H1 (cell line): ENCODE measurements around the gene UCN3. TPM values are rescaled to one million over a fixed set of nuclear protein-coding genes. Genes with fewer than 3 reads are reported as not detected.

Source experiments
- BRCA1 ChIP-seq: IDR thresholded peaks from 2 replicates; pipeline ENCODE4 v1.6.1; 2012; ENCODE audit warnings: low read depth, low read length, improper control_type of control experiment
- CBX8 ChIP-seq: fragments of 300-800, 300-1000 bp; sonication (generic); IDR thresholded peaks from 2 replicates; pipeline ENCODE4 v1.7.1; 2016; ENCODE audit warnings: low read depth, low read length, borderline replicate concordance
- GABPA ChIP-seq: IDR thresholded peaks from 2 replicates; pipeline ENCODE4 v1.6.1; 2011; ENCODE audit warnings: mild to moderate bottlenecking, low read length, moderate library complexity, borderline replicate concordance; ENCODE audit not compliant: insufficient read depth
- KDM4A ChIP-seq: IDR thresholded peaks from one replicate; pipeline ENCODE4 v1.7.1; 2012; ENCODE audit warnings: low read depth, mild to moderate bottlenecking, moderate library complexity, low read length, inconsistent platforms; ENCODE audit not compliant: severe bottlenecking
- RAD21 ChIP-seq, 2 experiments: IDR thresholded peaks in 1 of 2; conservative IDR thresholded peaks in 1 of 2; 2 replicates each; pipeline ENCODE4 v1.6.1; 2011; ENCODE audit warnings: low read depth in 2 of 2, low read length in 2 of 2, improper control_type of control experiment in 1 of 2, inconsistent platforms in 1 of 2, mild to moderate bottlenecking in 1 of 2, moderate library complexity in 1 of 2
- SAP30 ChIP-seq: fragments of 300-600 bp; sonication (generic); IDR thresholded peaks from 2 replicates; pipeline ENCODE4 v1.7.1; 2012; ENCODE audit warnings: low read length, moderate library complexity, mild to moderate bottlenecking, inconsistent platforms; ENCODE audit not compliant: insufficient read depth, insufficient replicate concordance
- SIRT6 ChIP-seq: IDR thresholded peaks from one replicate; pipeline ENCODE4 v1.7.1; 2012; ENCODE audit warnings: low read length, inconsistent platforms
- TEAD4 ChIP-seq: IDR thresholded peaks from 2 replicates; pipeline ENCODE4 v1.6.1; 2012; ENCODE audit warnings: low read depth, low read length, inconsistent platforms, mixed read lengths
- polyA plus RNA-seq, 7 experiments: library from polyadenylated mRNA; depleted of rRNA in 3 of 7; stranded (reverse) in 5 of 7; unstranded in 2 of 7; fragments of >200 nt in 5 of 7; fragments of 200-250 nt in 2 of 7; gene quantifications; 1 replicate in 5 of 7; 2 replicates in 1 of 7; 4 replicates in 1 of 7; pipeline versions ENCODE4 v1.2.1 to v1.2.3, GENCODE V29; 2011 to 2013; ENCODE audit warnings: missing spikeins in 2 of 7, mixed read lengths in 2 of 7
- total RNA-seq: library from RNA; stranded (reverse); fragmentation: NEBNext Ultra II Directional; extraction: Animal tissue kit (Norgen Biotek cat#: 25700); gene quantifications from 2 replicates; pipeline ENCODE4 v1.2.1, GENCODE V29; 2021
- TF ChIP-seq, protein P1 (sequence below), 3 experiments: IDR thresholded peaks; 1 replicate in 2 of 3; 2 replicates in 1 of 3; pipeline versions ENCODE4 v1.5.1 to v1.6.1; 2011; ENCODE audit warnings: low read length in 3 of 3, mild to moderate bottlenecking in 3 of 3, inconsistent platforms in 2 of 3, low read depth in 1 of 3, moderate library complexity in 1 of 3; ENCODE audit not compliant: insufficient read depth in 1 of 3; ENCODE audit errors: control extremely low read depth in 1 of 3

UCN3 gene
- total and polyA plus RNA-seq, 2 of the 8 experiments (the other 6 are each of a cell fraction or from before 2014, with no cell fraction given) = not detected

DNA sequence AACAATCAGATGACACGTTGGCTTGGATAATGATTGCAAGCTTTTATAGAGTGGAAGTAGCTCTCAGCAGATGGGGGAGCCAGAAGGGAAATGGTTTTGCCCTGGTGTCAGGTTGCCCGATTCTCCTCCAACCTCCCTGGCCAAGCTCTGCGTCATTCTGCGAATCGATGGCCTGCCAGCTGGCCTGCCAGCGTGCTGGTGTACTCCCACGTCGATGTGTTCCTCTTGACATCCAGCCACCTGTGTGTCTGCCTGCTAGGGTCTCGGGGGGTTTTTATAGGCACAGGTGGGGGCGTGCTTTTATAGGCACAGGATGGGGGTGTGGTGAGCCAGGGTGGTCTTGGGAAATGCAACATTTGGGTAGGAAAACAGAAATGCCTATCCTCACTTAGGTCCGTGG, 52.2 kb downstream of the UCN3 start (continued):
- no peak for TF ChIP-seq KDM4A
- no peak for TF ChIP-seq GABPA
- TF ChIP-seq, protein P1, sequence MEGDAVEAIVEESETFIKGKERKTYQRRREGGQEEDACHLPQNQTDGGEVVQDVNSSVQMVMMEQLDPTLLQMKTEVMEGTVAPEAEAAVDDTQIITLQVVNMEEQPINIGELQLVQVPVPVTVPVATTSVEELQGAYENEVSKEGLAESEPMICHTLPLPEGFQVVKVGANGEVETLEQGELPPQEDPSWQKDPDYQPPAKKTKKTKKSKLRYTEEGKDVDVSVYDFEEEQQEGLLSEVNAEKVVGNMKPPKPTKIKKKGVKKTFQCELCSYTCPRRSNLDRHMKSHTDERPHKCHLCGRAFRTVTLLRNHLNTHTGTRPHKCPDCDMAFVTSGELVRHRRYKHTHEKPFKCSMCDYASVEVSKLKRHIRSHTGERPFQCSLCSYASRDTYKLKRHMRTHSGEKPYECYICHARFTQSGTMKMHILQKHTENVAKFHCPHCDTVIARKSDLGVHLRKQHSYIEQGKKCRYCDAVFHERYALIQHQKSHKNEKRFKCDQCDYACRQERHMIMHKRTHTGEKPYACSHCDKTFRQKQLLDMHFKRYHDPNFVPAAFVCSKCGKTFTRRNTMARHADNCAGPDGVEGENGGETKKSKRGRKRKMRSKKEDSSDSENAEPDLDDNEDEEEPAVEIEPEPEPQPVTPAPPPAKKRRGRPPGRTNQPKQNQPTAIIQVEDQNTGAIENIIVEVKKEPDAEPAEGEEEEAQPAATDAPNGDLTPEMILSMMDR (IDR thresholded peaks at IDR 0.05; ENCODE audit: control extremely low read depth in 1 of 3, insufficient read depth in 1 of 3, low read depth in 1 of 3, low read length in 3 of 3) = no peak
- TF ChIP-seq RAD21 (IDR thresholded peaks at IDR 0.05 in 1 of 2, conservative IDR thresholded peaks at IDR 0.05 in 1 of 2; ENCODE audit: low read depth in 2 of 2, low read length in 2 of 2) = no peak
- TF ChIP-seq SIRT6 = no peak
- TF ChIP-seq TEAD4 = no peak
- peak; percentile 53 for TF ChIP-seq SAP30
- no peak for TF ChIP-seq BRCA1
- no peak for TF ChIP-seq CBX8
